ENCODE measurements around the gene CFAP126.
"Not testable (repeated sequence)": the region's sequence is repeated elsewhere in the genome, so short reads cannot be mapped to it uniquely, and the experiment has no call there.

DNA sequence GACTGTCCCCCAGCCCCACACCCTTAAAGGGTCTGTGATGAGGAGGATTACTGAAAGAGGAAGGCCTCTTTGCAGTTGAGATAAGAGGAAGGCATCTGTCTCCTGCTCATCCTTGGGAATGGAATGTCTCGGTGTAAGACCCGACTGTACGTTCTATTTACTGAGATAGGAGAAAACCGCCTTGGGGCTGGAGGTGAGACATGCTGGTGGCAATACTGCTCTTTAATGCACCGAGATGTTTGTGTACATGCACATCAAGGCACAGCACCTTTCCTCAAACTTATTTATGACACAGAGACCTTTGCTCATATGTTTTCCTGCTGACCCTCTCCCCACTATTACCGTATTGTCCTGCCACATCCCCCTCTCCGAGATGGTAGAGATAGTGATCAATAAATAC, 45.4 kb upstream of the CFAP126 start:
- not testable (repeated sequence) for TF ChIP-seq CREM (IDR thresholded peaks at IDR 0.05); CREM (CRISPR knock-in tag; IDR thresholded peaks at IDR 0.05); ZNF558 (CRISPR knock-in tag; IDR thresholded peaks at IDR 0.05; ENCODE audit: borderline replicate concordance); RFXANK (CRISPR knock-in tag; IDR thresholded peaks at IDR 0.05); CBFB (CRISPR knock-in tag; IDR thresholded peaks at IDR 0.05); ONECUT2 (CRISPR knock-in tag; IDR thresholded peaks at IDR 0.05); ZNF292 (CRISPR knock-in tag; IDR thresholded peaks at IDR 0.05; ENCODE audit: borderline replicate concordance, low read depth); ZFP90 (CRISPR knock-in tag; IDR thresholded peaks at IDR 0.05; ENCODE audit: borderline replicate concordance); GTF2F1 (IDR thresholded peaks at IDR 0.05; ENCODE audit: low read length); ZBTB8A (CRISPR knock-in tag; IDR thresholded peaks at IDR 0.05; ENCODE audit: borderline replicate concordance, low read depth); ZKSCAN1 (IDR thresholded peaks at IDR 0.05; ENCODE audit: low read length); ZBTB20 (CRISPR knock-in tag; IDR thresholded peaks at IDR 0.05; ENCODE audit: borderline replicate concordance, low read depth)
- TF ChIP-seq, protein P1, sequence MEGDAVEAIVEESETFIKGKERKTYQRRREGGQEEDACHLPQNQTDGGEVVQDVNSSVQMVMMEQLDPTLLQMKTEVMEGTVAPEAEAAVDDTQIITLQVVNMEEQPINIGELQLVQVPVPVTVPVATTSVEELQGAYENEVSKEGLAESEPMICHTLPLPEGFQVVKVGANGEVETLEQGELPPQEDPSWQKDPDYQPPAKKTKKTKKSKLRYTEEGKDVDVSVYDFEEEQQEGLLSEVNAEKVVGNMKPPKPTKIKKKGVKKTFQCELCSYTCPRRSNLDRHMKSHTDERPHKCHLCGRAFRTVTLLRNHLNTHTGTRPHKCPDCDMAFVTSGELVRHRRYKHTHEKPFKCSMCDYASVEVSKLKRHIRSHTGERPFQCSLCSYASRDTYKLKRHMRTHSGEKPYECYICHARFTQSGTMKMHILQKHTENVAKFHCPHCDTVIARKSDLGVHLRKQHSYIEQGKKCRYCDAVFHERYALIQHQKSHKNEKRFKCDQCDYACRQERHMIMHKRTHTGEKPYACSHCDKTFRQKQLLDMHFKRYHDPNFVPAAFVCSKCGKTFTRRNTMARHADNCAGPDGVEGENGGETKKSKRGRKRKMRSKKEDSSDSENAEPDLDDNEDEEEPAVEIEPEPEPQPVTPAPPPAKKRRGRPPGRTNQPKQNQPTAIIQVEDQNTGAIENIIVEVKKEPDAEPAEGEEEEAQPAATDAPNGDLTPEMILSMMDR (CRISPR knock-in tag; IDR thresholded peaks at IDR 0.05), result not testable (repeated sequence)
- TF ChIP-seq, protein P2, sequence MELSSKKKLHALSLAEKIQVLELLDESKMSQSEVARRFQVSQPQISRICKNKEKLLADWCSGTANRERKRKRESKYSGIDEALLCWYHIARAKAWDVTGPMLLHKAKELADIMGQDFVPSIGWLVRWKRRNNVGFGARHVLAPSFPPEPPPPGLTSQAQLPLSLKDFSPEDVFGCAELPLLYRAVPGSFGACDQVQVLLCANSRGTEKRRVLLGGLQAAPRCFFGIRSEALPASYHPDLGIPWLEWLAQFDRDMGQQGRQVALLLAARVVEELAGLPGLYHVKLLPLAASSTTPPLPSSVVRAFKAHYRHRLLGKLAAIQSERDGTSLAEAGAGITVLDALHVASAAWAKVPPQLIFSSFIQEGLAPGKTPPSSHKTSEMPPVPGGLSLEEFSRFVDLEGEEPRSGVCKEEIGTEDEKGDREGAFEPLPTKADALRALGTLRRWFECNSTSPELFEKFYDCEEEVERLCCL (CRISPR knock-in tag; IDR thresholded peaks at IDR 0.05; ENCODE audit: borderline replicate concordance), result not testable (repeated sequence)

All from HepG2 (cell line).